ENCODE measurements around the gene CDKN2D. TPM values are rescaled to one million over a fixed set of nuclear protein-coding genes. Genes with fewer than 3 reads are reported as not detected.

Gene CDKN2D
- total and polyA plus RNA-seq, 2 of the 8 experiments (the other 6 are each of a cell fraction or from before 2014, with no cell fraction given), result 3.0 to 4.0 TPM

GRCh38 chr19:10520652-10521318 lies 48.0 kb downstream of the CDKN2D start (continued):
- no peak for TF ChIP-seq CHD1 (IDR thresholded peaks at IDR 0.05; ENCODE audit: low read depth, low read length)
- no peak for TF ChIP-seq YY1 (IDR thresholded peaks at IDR 0.05; ENCODE audit: low read depth, low read length)
- TF ChIP-seq RAD21 (IDR thresholded peaks at IDR 0.05 in 1 of 2, conservative IDR thresholded peaks at IDR 0.05 in 1 of 2; ENCODE audit: low read depth in 2 of 2, low read length in 2 of 2), result no peak
- TF ChIP-seq MAX (IDR thresholded peaks at IDR 0.05), result no peak
- TF ChIP-seq GABPA (IDR thresholded peaks at IDR 0.05; ENCODE audit: borderline replicate concordance, insufficient read depth, low read length), result no peak
- no peak for TF ChIP-seq USF2 (IDR thresholded peaks at IDR 0.05; ENCODE audit: low read length)
- TF ChIP-seq SRF (IDR thresholded peaks at IDR 0.05; ENCODE audit: low read depth, low read length), result no peak
- TF ChIP-seq ATF3 (IDR thresholded peaks at IDR 0.05; ENCODE audit: insufficient read depth, low read depth, low read length), result no peak

All from H1 (cell line).